K562 (cell line): ENCODE data around the gene CEP85L. TPM values are rescaled to one million over a fixed set of nuclear protein-coding genes. Genes with fewer than 3 reads are reported as not detected.

ENCODE experiments used
- CTBP1 ChIP-seq: fragments of 450-650 bp; IDR thresholded peaks from 2 replicates; pipeline ENCODE4 v1.6.1; 2016; ENCODE audit warnings: borderline replicate concordance
- DACH1 ChIP-seq: fragments of 450-650 bp; IDR thresholded peaks from 2 replicates; pipeline ENCODE4 v1.6.1; 2018; ENCODE audit not compliant: partially characterized antibody
- IRF1 ChIP-seq: sonication (generic); formaldehyde crosslinking; IDR thresholded peaks from 2 replicates; pipeline ENCODE4 v1.8.0; 2022; ENCODE audit warnings: missing genetic modification reagents, mild to moderate bottlenecking, borderline replicate concordance
- KDM1A ChIP-seq, 2 experiments: fragments of 450-650 bp; IDR thresholded peaks; 2 replicates each; pipeline ENCODE4 v1.6.1; 2016; ENCODE audit warnings: mild to moderate bottlenecking in 2 of 2
- KDM4B ChIP-seq, 2 experiments: fragments of 450-650 bp in 1 of 2; sonication (generic) in 1 of 2; IDR thresholded peaks; 2 replicates each; pipeline ENCODE4 v1.6.1; 2016 to 2017; ENCODE audit warnings: borderline replicate concordance in 2 of 2, antibody characterized with exemption in 1 of 2, low read depth in 1 of 2, mild to moderate bottlenecking in 1 of 2
- NFIC ChIP-seq: fragments of 450-650 bp; IDR thresholded peaks from 2 replicates; pipeline ENCODE4 v1.6.1; 2017; ENCODE audit warnings: mild to moderate bottlenecking, inconsistent platforms
- PBX2 ChIP-seq, 2 experiments: IDR thresholded peaks in 1 of 2; conservative IDR thresholded peaks in 1 of 2; 2 replicates each; pipeline ENCODE4 v1.6.1; 2016; ENCODE audit warnings: low read depth in 2 of 2, mild to moderate bottlenecking in 1 of 2, missing compliant biosample characterization in 1 of 2, missing genetic modification characterization in 1 of 2, moderate library complexity in 1 of 2
- SIRT6 ChIP-seq: IDR thresholded peaks from one replicate; pipeline ENCODE4 v1.6.1; 2012; ENCODE audit warnings: low read depth, mild to moderate bottlenecking, control low read depth, inconsistent platforms, low read length, moderate library complexity
- ZBTB40 ChIP-seq, 2 experiments: fragments of 450-650 bp in 1 of 2; sonication (generic) in 1 of 2; formaldehyde crosslinking in 1 of 2; IDR thresholded peaks; 2 replicates each; pipeline versions ENCODE4 v1.7.1 to v1.9.0; 2016 to 2022; ENCODE audit warnings: inconsistent platforms in 1 of 2, mild to moderate bottlenecking in 1 of 2, missing genetic modification reagents in 1 of 2
- ZNF282 ChIP-seq: sonication (generic); formaldehyde crosslinking; IDR thresholded peaks from 2 replicates; pipeline ENCODE4 v1.8.1; 2023; ENCODE audit warnings: missing genetic modification reagents
- ZNF436 ChIP-seq: fragments of 250-450, 450-650 bp; sonication (Bioruptor Pico); formaldehyde crosslinking; IDR thresholded peaks from 2 replicates; pipeline ENCODE4 v1.7.0; 2020; ENCODE audit warnings: mild to moderate bottlenecking
- ZNF696 ChIP-seq: fragments of 250-450 bp; sonication (Bioruptor Pico); conservative IDR thresholded peaks from 2 replicates; pipeline ENCODE4 v1.4.0; 2020; ENCODE audit warnings: mild to moderate bottlenecking, moderate library complexity
- polyA plus RNA-seq, 8 experiments: library from polyadenylated mRNA; depleted of rRNA in 4 of 8; stranded (reverse) in 5 of 8; unstranded in 3 of 8; fragments of >200 nt; fragmentation: Nextera tagmentation in 2 of 8; fragmentation: Illumina TruSeq in 1 of 8; extraction: Ambion mirVana in 2 of 8; extraction: Trizol in 1 of 8; gene quantifications; 2 replicates each; pipeline versions ENCODE4 v1.2.1 to v1.2.3, GENCODE V29; 2011 to 2014; ENCODE audit warnings: inconsistent platforms in 1 of 8, missing spikeins in 1 of 8
- total RNA-seq, 7 experiments: library from RNA; depleted of rRNA in 6 of 7; stranded (reverse); fragments of >200 nt in 6 of 7; fragmentation: Illumina TruSeq in 2 of 7; extraction: Trizol in 2 of 7; gene quantifications; 2 replicates each; pipeline versions ENCODE4 v1.2.1 to v1.2.3, GENCODE V29; 2011 to 2021; ENCODE audit warnings: low replicate concordance in 1 of 7
- TF ChIP-seq, protein P1 (sequence below): sonication (generic); formaldehyde crosslinking; IDR thresholded peaks from 2 replicates; pipeline ENCODE4 v1.4.0; 2020; ENCODE audit warnings: mild to moderate bottlenecking, missing genetic modification reagents

The CEP85L gene
- total and polyA plus RNA-seq, 9 of the 15 experiments (the other 6 are each of a cell fraction or from before 2014, with no cell fraction given), result 4.5 to 15.8 (median 8.3) TPM

- TF ChIP-seq KDM1A (IDR thresholded peaks at IDR 0.05), result peak; percentile 90 to 92
- peak; percentile 81 for TF ChIP-seq CTBP1
- TF ChIP-seq KDM4B (IDR thresholded peaks at IDR 0.05; ENCODE audit: borderline replicate concordance in 2 of 2, low read depth in 1 of 2), result no peak
- TF ChIP-seq ZNF696, result no peak
- TF ChIP-seq ZBTB40 (IDR thresholded peaks at IDR 0.05), result no peak
- no peak for TF ChIP-seq ZBTB40 (CRISPR knock-in tag; IDR thresholded peaks at IDR 0.05)
- TF ChIP-seq ZNF436 (CRISPR knock-in tag), result no peak
- no peak for TF ChIP-seq ZNF282 (CRISPR knock-in tag)
- TF ChIP-seq DACH1, result peak; percentile 28
- no peak for TF ChIP-seq IRF1 (CRISPR knock-in tag)
- TF ChIP-seq SIRT6, result no peak
- peak; percentile 46 for TF ChIP-seq NFIC
- peak; percentile 39; the same call in 1 of the 2 replicates for TF ChIP-seq PBX2 (CRISPR knock-in tag; IDR thresholded peaks at IDR 0.05; ENCODE audit: low read depth)
- peak; percentile 99 for TF ChIP-seq PBX2 (tag; conservative IDR thresholded peaks at IDR 0.05; ENCODE audit: low read depth)
- TF ChIP-seq, protein P1, sequence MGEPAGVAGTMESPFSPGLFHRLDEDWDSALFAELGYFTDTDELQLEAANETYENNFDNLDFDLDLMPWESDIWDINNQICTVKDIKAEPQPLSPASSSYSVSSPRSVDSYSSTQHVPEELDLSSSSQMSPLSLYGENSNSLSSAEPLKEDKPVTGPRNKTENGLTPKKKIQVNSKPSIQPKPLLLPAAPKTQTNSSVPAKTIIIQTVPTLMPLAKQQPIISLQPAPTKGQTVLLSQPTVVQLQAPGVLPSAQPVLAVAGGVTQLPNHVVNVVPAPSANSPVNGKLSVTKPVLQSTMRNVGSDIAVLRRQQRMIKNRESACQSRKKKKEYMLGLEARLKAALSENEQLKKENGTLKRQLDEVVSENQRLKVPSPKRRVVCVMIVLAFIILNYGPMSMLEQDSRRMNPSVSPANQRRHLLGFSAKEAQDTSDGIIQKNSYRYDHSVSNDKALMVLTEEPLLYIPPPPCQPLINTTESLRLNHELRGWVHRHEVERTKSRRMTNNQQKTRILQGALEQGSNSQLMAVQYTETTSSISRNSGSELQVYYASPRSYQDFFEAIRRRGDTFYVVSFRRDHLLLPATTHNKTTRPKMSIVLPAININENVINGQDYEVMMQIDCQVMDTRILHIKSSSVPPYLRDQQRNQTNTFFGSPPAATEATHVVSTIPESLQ (CRISPR knock-in tag), result no peak
Measured at GRCh38 chr6:118537574-118537973, 113.8 kb downstream of the CEP85L start (continued).
